NOMO-1 treated with dmso at 0.1 percent for 144 hours (cell line): ENCODE results near the gene BARX1.

ENCODE experiments used
- DNase-seq: peaks from one replicate; lab custom pipeline; 2025; ENCODE audit not compliant: unreplicated experiment; lab: John Stamatoyannopoulos, UW

The BARX1 gene

DNA sequence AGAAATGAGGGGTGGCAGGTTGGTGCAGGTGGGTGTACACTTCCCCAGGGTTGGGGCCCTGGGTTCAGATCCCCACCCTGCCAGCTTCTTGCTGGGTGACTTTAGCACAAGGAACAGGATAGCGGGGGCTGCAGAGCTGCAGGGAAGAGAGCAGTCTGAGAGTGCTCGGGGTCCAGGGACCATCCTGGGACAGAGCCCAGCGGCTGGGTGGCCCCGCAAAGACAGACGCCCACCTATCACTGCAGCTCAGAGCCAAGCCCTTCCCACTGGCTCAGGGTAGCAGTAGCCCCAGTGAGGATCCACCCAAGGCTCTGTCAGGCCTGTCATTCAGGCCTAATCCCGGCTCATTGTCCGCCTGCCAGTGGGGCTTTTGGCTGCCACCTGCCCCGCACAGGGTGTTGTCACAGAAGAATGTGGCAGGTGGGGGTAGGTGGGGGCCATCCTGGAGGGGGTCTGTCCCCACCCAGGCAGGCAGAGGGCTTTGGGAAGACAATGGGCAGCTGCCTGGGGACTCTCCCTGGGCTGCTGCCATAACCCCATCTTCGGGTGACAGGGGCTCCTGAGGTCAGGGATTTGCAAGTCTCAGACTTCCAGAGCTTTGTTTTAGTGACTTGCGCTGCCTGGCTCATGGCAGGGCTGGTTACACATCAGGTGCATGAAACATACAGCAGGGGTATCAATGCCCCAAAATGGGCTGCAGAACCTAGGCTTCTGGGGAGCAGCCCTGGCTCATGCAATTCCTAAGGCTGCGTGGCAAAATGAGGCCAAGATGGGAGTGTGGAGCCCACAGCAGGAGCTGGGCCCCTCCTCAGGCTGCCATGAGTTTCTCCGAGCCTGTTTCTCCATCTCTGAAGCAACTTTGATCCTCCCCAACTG is 52.1 kb downstream of the BARX1 start:
- no peak for DNase-seq

DNA sequence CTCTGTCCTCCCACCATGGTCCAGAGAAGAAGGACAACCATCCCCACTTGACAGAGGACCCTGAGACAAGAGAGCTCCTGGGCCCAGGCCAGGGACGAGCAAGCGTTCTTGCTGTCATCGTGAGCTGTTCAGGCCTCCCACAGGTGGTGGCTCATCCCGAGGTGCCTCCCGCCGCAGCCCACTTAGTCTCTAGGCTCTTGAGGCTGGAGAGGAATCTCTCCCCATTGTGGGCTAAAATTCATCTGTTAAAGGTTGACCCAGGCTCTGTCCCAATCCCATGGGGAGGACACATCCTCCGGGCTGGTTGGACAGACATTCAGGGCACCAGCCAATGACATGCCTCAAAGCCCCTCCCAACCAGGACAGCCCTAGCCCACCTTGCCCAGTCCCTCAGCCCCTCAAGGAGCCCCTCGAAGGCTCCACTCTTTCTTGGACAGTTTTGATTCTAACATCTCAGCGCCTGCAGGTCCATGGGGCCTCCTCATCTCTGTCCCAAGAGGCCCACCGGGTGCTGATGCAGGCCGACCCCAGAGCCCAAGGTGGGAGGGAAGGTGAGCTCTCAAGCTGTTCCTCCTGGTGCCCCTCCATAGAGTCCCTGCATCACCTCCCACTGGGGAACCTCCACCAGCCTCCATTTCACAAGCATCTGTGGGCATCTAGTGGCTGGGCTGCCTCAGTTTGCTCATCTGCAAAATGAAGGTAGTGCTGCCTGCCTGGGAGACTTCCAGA is 52.9 kb downstream of the BARX1 start:
- DNase-seq: no peak
